ENCODE data around the gene TIMM17A. TPM values are rescaled to one million over a fixed set of nuclear protein-coding genes. Genes with fewer than 3 reads are reported as not detected.

TIMM17A gene
- total RNA-seq, 1 donor from 2014 or later, result 139 TPM

GRCh38 chr1:202013603-202014002 is 58.3 kb downstream of the TIMM17A start:
- Histone ChIP-seq H3K36me3 (ENCODE audit: insufficient read depth, low read length) (no peaks in the 10 kb centered on the region), H3K4me3 (ENCODE audit: insufficient read depth, low read depth, low read length) (no peak overlapping the region), H3K79me2 (ENCODE audit: insufficient read depth, low read length) (no peaks in the 10 kb centered on the region), H2AFZ (ENCODE audit: low read depth, low read length) (no peak overlapping the region), H3K4me1 (ENCODE audit: insufficient read depth, low read length) (peaks cover 2% of the 10 kb centered on the region), H3K9me3 (ENCODE audit: insufficient read depth, low read depth, low read length) (no peaks in the 10 kb centered on the region), H3K4me2 (ENCODE audit: low read length) (no peak overlapping the region), H3K27ac (ENCODE audit: low read depth, low read length) (no peak overlapping the region), H4K20me1 (ENCODE audit: insufficient read depth, low read length) (no peaks in the 10 kb centered on the region), H3K9ac (ENCODE audit: low read length) (no peak overlapping the region), H3K27me3 (ENCODE audit: insufficient read depth, low read length) (peaks cover 2% of the 10 kb centered on the region)
- H3K36me3 Mint-ChIP-seq (ENCODE audit: low read depth, unreplicated experiment), result peaks cover 3% of the 10 kb centered on the region
- peaks cover 10% of the 10 kb centered on the region for H3K27me3 Mint-ChIP-seq (ENCODE audit: low read depth, unreplicated experiment)
- DNase-seq (ENCODE audit: low read depth), result no peak
- no peaks in the 10 kb centered on the region for H3K9me3 Mint-ChIP-seq (ENCODE audit: unreplicated experiment)
- H3K4me3 Mint-ChIP-seq (ENCODE audit: unreplicated experiment), result no peak overlapping the region
- TF ChIP-seq, protein P1, sequence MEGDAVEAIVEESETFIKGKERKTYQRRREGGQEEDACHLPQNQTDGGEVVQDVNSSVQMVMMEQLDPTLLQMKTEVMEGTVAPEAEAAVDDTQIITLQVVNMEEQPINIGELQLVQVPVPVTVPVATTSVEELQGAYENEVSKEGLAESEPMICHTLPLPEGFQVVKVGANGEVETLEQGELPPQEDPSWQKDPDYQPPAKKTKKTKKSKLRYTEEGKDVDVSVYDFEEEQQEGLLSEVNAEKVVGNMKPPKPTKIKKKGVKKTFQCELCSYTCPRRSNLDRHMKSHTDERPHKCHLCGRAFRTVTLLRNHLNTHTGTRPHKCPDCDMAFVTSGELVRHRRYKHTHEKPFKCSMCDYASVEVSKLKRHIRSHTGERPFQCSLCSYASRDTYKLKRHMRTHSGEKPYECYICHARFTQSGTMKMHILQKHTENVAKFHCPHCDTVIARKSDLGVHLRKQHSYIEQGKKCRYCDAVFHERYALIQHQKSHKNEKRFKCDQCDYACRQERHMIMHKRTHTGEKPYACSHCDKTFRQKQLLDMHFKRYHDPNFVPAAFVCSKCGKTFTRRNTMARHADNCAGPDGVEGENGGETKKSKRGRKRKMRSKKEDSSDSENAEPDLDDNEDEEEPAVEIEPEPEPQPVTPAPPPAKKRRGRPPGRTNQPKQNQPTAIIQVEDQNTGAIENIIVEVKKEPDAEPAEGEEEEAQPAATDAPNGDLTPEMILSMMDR (IDR thresholded peaks at IDR 0.05; ENCODE audit: insufficient read depth, low read depth, low read length), result no peak
- TF ChIP-seq EZH2 (IDR thresholded peaks at IDR 0.05; ENCODE audit: insufficient read depth, low read length), result no peak
- FAIRE-seq, result no peak
- no peak overlapping the region for H3K27ac Mint-ChIP-seq (ENCODE audit: unreplicated experiment)
- peaks cover 6% of the 10 kb centered on the region for H3K4me1 Mint-ChIP-seq (ENCODE audit: low read depth, unreplicated experiment)

GRCh38 chr1:202014060-202014459 is 58.8 kb downstream of the TIMM17A start:
- no peak overlapping the region for H3K4me3 ChIP-seq (ENCODE audit: insufficient read depth, low read depth, low read length)
- H3K9me3 ChIP-seq (ENCODE audit: insufficient read depth, low read depth, low read length), result no peaks in the 10 kb centered on the region
- Mint-ChIP-seq H3K27ac (ENCODE audit: unreplicated experiment) (no peak overlapping the region), H3K4me3 (ENCODE audit: unreplicated experiment) (no peak overlapping the region), H3K9me3 (ENCODE audit: unreplicated experiment) (no peaks in the 10 kb centered on the region), H3K27me3 (ENCODE audit: low read depth, unreplicated experiment) (peaks cover 10% of the 10 kb centered on the region), H3K4me1 (ENCODE audit: low read depth, unreplicated experiment) (peaks cover 11% of the 10 kb centered on the region), H3K36me3 (ENCODE audit: low read depth, unreplicated experiment) (peaks cover 3% of the 10 kb centered on the region)
- no peaks in the 10 kb centered on the region for H4K20me1 ChIP-seq (ENCODE audit: insufficient read depth, low read length)
- no peak for FAIRE-seq
- DNase-seq (ENCODE audit: low read depth), result no peak
- H3K36me3 ChIP-seq (ENCODE audit: insufficient read depth, low read length), result no peaks in the 10 kb centered on the region
- TF ChIP-seq, protein P1 (IDR thresholded peaks at IDR 0.05; ENCODE audit: insufficient read depth, low read depth, low read length), result no peak
- peaks cover 2% of the 10 kb centered on the region for H3K27me3 ChIP-seq (ENCODE audit: insufficient read depth, low read length)
- H3K27ac ChIP-seq (ENCODE audit: low read depth, low read length), result no peak overlapping the region
- H3K4me1 ChIP-seq (ENCODE audit: insufficient read depth, low read length), result peaks cover 6% of the 10 kb centered on the region
- no peak overlapping the region for H3K4me2 ChIP-seq (ENCODE audit: low read length)
- no peak overlapping the region for H3K9ac ChIP-seq (ENCODE audit: low read length)
- no peaks in the 10 kb centered on the region for H3K79me2 ChIP-seq (ENCODE audit: insufficient read depth, low read length)
- no peak overlapping the region for H2AFZ ChIP-seq (ENCODE audit: low read depth, low read length)

GRCh38 chr1:202014915-202015661 is 59.8 kb downstream of the TIMM17A start:
- FAIRE-seq, result no peak
- no peak overlapping the region for H3K9ac ChIP-seq (ENCODE audit: low read length)

More at GRCh38 chr1:202014915-202015661, 59.8 kb downstream of the TIMM17A start:
- Histone ChIP-seq H3K4me3 (ENCODE audit: insufficient read depth, low read depth, low read length) (no peak overlapping the region), H3K27me3 (ENCODE audit: insufficient read depth, low read length) (peaks cover 2% of the 10 kb centered on the region), H3K27ac (ENCODE audit: low read depth, low read length) (no peak overlapping the region), H3K4me1 (ENCODE audit: insufficient read depth, low read length) (peaks cover 7% of the 10 kb centered on the region), H3K36me3 (ENCODE audit: insufficient read depth, low read length) (no peaks in the 10 kb centered on the region), H2AFZ (ENCODE audit: low read depth, low read length) (no peak overlapping the region), H3K4me2 (ENCODE audit: low read length) (no peak overlapping the region), H3K9me3 (ENCODE audit: insufficient read depth, low read depth, low read length) (no peaks in the 10 kb centered on the region), H3K79me2 (ENCODE audit: insufficient read depth, low read length) (no peaks in the 10 kb centered on the region), H4K20me1 (ENCODE audit: insufficient read depth, low read length) (no peaks in the 10 kb centered on the region)
- Mint-ChIP-seq H3K4me1 (ENCODE audit: low read depth, unreplicated experiment) (peaks cover 8% of the 10 kb centered on the region), H3K27ac (ENCODE audit: unreplicated experiment) (no peak overlapping the region), H3K9me3 (ENCODE audit: unreplicated experiment) (no peaks in the 10 kb centered on the region), H3K27me3 (ENCODE audit: low read depth, unreplicated experiment) (peaks cover 10% of the 10 kb centered on the region), H3K4me3 (ENCODE audit: unreplicated experiment) (no peak overlapping the region), H3K36me3 (ENCODE audit: low read depth, unreplicated experiment) (peaks cover 3% of the 10 kb centered on the region)
- no peak for DNase-seq (ENCODE audit: low read depth)
- no peak for TF ChIP-seq EZH2 (IDR thresholded peaks at IDR 0.05; ENCODE audit: insufficient read depth, low read length)
- TF ChIP-seq, protein P1 (IDR thresholded peaks at IDR 0.05; ENCODE audit: insufficient read depth, low read depth, low read length), result no peak
